NCI-H1436 (cell line): ENCODE measurements around the gene FGF9.

Source experiments
- DNase-seq: peaks from one replicate; lab custom pipeline; 2025; lab: John Stamatoyannopoulos, UW

The FGF9 gene

DNA sequence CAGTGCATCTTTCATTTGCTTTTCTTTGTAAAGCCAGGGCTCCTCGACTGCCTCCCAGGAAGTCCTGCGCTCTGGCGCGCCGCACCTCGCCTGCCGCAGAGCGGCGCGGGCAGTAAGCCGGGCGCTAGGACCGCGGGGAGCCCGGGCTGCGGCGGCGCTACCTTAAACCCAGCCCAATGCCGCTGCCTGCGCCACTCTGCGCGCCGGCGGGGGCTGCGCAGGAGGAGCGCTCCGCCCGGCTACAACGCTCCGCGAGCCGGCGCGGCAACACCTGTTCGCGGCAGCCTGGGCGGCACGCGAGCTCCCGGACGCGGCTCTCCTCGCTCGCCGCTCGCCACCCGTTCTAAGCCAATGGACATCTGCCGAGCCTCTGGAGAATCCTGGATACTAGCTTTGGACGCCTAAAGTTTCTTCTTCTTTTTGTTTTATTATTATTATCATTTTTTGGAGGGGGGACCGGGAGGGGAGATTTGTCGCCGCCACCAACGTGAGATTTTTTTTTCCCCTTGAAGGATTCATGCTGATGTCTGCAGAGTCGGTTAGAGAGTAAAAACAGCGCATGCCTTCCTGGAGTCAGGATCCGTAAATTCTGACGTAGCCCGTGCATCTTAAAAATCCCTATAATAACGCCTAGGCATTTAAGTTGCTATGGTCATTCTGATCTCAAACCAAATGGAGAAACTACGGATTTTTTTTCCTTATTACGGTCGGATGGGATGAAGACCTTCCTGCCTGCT lies at the start of gene FGF9:
Gene FGF9, plus strand, starts transcription at position 191 of the 737 bp plus-strand sequence. CDS start 840 bp downstream, outside the sequence.
- peak; percentile 39 for DNase-seq

DNA sequence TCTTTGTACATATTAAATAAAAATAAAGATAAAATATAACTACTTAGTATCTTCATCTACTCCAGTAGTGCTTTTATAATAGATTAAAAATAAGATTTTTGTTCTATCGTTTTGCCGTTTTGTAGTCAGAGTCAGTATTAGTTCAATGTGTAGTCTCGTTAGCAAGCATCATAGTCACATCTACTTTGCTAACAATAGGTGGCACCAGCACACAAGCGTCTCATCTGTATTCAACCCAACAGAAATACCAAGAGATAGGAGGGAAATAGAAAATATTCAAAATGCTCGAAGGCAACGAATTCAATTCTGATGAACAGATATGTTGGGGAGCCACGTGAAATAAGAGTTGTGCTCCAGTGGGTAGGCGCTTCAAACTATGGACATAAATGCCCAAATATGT lies 45.5 kb upstream of the FGF9 start:
- DNase-seq: peak; percentile 30

DNA sequence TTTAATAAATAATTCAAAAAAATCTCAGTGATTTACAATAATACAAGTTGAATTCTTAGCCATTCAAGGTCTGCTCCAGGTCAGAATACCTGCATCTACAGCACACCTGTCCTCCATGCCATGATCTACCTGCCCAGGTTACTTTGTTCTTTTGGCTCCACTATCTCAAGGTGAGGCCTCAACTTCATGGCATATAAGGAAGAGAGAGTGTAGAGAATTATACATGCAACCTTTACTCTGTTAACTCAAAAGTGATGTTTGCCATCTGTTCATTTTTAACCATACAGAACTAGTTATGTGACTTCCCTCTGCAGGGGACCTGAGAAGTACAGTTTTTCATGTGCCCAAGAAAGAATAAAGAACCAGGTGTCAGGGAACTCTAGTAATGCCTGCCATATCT lies 38.7 kb upstream of the FGF9 start:
- no peak for DNase-seq

DNA sequence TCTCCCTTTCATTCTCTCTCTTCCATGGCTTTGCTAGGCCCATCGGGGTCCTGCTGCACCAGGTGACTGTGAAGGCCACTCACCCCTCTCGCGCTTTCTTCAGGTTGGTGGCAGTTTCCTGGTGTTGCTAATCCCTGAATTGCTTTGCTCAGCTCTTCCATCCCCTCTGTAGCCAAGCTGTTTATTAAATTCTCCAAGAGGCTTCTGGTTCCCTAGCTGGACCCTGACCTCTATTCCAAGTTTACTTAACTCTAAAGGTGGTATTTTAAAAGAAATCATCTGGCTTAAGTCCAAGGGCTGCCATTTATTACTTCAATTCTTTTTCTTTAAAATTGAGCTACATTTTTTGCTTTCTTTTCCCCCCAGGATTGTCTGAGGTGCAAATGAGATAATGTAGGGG lies 34.2 kb upstream of the FGF9 start:
- no peak for DNase-seq

DNA sequence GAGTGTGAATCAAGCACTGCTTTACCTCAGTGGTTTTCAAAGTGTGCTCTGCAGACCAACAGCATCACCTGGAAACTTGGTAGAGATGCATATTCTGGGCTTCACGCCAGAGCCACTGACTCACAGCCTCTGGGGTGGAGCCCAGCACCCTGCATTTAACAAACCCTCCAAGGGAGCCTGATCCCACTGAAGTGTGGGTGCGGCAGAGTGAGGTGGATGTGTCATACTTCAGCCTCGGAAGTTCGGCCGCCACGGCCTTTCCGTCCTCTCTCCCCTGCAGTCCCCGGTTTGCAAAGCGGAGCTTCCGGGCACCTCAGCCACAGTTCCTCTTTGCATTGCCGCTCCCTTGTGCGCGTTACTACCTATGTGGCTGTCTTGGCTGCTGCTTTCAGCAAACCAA lies 33.6 kb upstream of the FGF9 start:
- DNase-seq: peak; percentile 48

DNA sequence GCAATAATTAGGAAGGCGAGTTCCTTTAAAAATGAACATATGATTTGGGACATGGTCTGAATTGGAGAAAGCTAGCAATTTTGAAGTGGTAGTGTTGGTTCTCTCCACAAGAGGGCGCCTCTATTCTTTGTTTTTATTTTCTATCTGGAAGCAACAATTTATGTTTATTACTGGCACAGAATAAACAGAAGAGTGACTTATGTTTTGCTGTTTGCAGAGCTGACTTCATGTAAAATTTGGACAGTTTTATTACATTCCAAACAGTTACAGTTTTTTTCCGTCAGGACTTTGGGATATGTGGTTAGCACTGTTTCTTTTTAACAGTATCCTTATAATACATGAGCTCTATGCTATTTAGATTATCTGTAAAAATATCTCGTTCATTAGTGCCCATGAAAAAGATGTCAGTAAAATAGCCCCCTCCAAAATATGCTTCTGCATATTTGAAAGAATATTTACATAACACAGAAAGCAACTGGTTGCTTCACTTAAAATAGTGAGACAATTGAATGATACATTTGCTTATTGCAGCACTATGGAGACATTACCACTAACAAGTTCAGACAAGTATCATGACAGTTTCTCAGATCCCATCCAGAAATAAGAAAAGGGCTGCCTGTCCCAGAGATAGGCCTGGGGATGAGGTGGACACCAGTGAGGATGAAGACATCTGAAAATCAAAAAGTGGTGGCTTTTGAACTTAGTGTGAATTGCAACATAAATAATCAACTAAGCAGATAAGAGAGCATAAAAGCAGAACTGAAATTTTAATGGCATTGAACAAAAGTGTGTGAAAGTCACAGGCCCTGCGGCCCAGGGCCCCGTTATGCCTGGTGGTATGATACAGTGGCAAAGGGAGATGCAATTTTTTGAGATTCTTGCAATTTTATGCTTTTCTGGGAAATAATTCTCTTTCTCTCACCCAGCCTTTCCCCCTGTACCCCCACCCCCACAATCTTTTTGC lies 32.3 kb upstream of the FGF9 start:
- no peak for DNase-seq

DNA sequence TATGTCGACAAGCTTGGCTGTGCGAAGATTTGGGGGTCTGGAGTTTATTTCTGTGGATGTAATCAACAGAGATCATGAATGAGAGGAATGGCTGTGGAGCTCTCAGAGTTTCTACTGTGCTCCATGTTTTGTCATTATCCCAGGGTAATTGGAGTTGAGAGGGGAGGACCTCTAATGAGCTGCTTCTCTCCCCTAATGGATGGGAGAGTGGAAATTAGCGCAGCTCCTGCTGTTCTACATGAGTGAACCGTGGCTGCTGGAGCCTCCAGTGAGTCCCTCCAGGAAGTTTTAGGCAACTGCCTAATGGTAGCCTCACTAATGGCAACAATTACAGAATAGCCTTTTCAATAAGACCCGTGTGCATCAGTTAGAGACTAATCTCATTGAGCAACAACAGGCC lies 31.3 kb upstream of the FGF9 start:
- DNase-seq: peak; percentile 77

DNA sequence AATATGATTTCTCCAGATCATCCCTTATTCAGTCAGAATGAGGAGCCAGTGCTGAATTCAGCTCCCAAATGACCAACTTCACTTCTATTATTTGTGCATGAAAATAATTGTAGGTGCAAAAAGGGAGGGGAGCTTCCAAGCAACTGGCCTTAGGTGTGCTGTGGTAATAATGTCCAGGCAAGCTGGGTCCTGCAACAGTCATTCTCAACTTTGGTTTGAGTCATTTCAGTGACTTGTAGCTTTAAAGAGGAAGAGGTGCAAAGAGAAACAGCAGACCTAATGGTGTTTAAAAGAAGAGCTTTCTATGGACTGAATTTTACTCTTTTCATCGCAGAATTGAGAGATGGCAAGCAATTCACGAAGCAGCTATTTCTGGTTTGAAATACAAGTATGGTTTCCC lies 29.2 kb upstream of the FGF9 start:
- DNase-seq: no peak

DNA sequence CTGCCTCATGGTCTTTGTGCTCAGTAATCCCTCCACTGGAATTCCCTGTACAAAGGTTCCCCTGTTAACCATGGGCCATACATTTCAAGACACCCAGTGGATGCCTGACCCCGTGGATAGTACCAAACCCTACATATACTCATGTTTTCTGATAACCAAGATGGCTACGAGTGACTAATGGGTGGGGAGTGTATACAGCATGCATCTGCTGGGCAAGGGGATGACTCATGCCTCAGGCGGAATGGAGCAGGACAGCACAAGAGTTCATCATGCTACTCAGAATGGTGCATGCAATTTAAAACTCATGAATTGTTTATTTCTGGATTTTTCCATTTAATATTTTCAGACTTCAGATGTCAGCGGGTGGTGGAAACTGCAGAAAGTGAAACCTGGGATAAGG lies 13.3 kb upstream of the FGF9 start:
- DNase-seq: no peak

DNA sequence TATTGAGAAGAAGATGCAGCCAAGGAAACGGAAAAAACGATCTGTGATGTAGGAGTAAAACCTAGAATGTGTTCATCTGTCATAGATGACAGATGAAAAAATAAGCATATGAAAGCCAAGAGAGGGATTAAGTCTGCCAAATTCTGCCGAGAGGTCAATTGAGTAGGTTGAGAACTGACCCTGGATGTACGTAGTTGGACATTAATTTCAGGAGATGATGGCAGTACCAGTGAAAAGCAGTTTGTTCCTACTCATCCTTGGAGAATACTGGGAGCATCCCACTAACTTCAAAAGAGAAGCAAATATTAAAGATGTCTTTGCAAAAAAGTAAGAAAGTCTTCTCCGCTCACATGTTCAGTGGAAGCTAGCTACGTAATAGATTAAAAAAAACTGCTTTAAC lies 11.8 kb upstream of the FGF9 start:
- no peak for DNase-seq

DNA sequence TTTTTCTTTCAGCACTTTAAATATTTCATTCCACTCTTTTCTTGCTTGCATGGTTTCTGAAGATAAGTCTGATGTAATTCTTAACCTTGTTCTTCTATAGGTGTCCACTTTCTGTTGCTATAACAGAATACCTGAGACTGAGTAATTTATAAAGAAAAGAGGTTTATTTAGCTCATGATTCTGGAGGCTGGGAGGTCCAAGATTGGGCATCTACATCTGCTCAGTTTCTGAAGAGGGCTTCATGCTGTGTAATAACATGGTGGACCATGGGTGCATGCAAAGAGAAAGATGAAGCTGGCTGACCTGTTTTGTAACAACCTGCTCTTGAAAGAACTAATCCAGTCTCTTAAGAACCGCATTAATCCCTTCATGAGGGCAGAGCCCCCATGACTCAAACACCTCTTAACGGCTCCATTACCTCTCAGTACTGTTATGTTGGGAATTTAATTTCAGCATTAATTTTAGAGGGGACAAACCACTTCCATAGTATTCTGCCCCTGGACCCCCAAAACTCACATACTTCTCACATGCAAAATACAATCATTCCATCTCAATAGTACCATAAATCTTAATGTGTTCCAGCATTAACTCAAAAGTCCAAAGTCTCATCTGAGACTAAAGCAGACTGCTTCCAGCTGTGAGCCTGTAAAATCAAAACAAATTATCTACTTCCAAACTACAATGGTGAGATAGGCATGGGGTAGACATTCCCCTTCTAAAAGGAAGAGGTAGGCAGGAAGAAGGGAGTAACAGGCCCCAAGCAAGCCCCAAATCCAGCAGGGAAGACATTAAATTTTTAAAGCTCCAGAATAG lies 9.6 kb upstream of the FGF9 start:
- no peak for DNase-seq

DNA sequence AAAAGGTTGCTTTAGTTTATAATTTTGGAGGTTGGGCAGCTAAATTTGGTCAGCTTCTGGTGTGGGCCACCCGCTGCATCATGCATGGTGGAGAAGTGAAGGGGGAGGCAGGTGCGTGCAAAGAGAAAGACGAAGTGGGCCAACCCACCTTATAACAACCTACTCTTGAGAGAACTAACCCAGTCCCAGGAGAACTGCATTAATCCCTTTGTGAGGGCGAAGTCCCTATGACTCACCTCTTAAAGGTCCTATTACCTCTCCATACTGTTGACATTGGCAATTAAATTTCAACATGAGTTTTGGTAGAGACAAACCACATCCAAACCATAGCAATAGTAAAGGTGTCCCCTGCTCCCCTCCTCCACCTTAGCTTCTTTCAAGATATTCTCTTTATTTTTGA lies 7.7 kb upstream of the FGF9 start:
- DNase-seq: peak; percentile 92

DNA sequence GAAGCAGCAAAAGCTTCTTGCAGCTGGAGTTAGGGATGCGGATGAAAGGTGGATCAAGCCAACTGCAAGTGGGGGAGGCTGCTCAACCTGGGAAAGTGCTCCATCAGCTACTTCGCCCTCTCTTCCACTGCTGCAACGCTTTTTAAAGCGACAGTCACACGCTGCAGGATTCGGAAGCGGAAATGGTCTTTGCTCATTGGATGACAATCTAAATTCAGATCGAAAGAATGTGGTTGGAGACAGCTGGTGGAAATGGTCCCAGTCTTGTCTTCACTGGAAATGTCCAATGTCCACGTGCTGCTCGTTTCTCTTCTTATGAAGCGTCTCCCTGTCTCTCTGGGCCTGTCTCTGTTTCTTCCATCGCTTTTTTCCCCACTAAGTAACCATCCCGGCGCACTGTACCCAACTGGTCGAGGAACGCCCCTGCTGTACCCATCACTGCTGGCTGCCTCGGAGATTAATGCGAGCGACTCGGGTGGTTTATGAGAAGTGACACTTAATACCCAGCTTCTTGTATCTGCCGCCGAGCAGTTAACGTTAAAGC lies 2.1 kb upstream of the FGF9 start:
- no peak for DNase-seq

DNA sequence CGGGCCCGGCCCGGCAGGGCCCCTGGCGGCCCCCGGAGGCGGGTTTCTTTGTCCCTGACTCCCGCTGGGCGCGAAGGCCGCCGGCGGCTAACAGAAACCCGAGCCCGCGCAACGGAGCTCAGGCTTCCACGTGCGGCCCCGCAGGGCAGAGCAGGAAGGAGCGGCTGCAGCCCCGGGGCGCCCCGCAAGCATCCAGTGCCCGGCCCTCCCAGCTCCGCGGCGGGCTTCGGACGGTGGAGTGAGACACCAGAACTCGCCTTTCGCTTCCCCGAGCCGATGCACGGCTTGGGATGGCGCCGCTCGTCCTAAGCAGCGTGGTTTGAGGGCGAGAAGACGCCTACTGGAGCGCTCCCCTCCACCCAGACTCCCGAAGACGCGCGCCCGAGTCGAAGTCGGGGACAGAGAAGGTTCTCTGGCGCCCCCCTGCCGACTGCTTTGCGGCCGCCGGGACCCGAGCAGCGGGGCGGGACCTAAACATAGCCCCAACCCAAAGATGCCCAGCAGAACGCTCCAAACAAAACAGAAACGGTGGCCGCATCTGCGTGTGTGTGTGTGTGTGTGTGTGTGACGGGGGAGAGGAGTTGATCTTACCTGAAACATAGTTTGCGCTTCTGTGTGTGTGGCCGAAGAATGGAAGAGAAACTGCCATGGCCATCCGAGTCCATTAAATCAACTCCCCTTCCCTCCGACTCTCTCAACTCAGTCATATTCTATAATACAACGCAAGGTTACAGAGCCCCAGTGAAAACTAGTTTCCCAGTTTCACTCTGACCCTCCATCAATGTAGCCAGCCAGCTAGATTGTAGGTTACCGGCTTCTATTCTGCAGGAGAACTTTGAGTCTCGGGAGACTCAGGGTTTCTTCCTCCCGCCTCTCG lies 629 bp upstream of the FGF9 start:
- DNase-seq: peak; percentile 43

DNA sequence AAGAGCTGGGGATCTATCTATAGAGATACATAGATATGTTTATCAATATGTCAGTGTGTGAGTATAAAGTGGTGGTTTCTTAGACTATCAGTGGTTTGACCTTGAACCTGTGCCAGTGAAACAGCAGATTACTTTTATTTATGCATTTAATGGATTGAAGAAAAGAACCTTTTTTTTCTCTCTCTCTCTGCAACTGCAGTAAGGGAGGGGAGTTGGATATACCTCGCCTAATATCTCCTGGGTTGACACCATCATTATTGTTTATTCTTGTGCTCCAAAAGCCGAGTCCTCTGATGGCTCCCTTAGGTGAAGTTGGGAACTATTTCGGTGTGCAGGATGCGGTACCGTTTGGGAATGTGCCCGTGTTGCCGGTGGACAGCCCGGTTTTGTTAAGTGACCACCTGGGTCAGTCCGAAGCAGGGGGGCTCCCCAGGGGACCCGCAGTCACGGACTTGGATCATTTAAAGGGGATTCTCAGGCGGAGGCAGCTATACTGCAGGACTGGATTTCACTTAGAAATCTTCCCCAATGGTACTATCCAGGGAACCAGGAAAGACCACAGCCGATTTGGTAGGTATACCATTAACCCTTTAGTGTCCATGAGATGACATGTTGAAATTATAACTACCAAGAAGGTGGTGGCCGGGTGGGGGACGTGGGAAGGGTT lies 880 bp downstream of the FGF9 start:
- no peak for DNase-seq

DNA sequence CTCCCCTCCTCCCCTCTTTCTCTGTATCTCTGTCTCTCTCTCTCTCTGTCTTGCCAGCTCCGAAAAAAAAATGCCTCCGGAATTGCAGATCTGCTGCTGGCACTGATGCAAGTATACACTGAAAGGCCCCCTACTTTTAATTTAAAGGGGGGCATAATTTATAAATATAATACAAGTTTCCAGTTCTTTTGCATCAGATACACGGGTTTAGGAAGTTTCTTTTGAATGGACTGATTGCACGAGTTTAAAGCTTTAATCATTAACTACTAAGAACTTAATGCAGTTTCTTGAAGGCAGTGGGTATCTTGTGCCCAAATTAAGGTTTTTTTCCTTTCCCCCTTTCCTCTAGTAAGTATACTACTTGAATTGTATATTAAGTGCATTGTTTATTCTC lies 1.4 kb downstream of the FGF9 start:
- DNase-seq: no peak

DNA sequence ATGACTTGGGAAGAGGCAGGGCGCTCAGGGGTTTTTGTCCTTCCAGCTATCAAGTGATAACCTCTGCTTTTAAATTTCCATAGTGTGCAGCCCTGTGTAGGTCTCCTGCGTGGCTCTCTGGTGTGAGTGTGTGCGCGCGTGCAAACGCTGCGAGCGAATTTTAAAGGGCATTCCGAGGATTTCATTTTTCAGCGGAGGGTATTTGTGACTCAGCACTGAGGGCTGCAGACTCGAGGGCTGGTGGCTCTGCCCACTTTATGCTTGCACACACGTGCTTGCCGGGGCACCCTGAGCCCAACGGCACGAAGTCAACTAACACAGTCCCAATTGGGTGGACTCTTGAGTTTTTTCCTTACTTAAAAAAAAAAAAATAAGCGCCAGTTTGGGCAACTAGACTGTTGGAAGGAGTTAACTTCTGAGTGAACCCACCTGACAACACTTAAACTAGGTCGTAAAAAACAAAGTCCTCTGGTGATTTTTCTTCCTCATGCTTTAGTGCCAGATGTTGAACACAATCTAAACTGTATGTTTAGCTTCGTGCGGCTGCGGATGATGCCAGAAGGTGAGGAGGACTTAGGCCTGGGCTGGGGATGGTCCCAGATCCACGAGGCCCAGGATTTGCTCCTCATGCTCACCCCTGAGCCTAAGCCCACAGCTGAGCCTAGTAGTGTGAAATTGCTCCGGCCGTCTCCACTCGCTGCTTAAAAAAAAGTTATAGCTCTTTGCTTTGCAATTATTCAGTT lies 2.1 kb downstream of the FGF9 start:
- DNase-seq: no peak

DNA sequence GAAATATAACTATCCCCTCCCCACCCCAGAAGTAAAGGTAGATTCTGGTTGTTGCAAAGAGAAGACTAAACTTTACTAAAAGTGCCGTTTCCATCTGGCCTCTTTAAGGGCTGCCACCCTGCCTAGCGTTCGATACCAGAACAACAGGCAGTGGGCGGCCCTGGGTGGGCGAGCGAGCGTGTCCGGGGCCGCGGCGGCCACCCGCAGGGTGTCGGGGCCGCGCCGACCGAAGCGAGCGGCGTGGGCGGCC lies 2.6 kb downstream of the FGF9 start:
- DNase-seq: no peak

DNA sequence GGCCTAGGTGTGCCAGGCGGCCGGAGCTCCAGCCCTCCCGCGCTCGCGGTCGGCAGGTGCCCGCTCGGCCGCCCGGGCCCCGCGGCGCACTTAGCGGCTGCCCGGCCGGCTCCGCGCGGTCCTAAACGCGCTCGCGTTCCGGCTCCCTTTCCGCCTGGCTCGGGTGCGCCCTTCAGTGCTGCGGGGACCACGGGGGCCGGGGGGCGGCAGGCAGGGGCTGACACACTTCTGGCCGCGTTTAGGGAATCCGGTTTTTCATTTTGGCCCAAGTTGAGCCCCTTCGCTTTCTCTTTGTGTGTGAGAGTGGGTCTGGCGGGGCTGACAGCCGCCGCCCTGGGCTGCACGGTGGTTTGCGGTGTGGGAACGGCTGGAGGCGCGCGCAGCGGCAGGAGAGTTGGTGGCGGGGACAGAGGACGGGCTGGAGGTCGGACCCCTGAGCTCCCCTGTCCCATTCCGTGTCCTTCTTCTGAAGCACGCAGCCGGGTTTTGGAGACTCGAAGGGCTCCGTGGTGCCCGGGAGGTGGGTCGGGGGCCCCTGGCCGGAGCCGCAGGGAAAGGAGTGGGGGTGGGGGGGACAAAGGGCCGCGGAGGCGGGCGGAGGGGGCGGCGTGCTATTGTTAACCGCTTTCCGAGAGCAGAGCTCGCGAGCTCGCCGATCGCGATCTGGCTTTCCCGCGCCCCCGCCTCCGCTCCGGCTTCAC lies 3.1 kb downstream of the FGF9 start:
- DNase-seq: peak; percentile 20
